HG02885 (cell line): ENCODE results near the gene OR1S1.
"Not testable (repeated sequence)": the region's sequence is repeated elsewhere in the genome, so short reads cannot be mapped to it uniquely, and the experiment has no call there.

Experiments used
- ATAC-seq: cut with Tn5 transposase; IDR thresholded peaks from one replicate; pipeline ENCODE4 v1.9.1; 2021; ENCODE audit warnings: mild to moderate bottlenecking; ENCODE audit not compliant: unreplicated experiment, poor library complexity

Gene OR1S1

GRCh38 chr11:58212420-58212819 is at the start of gene OR1S1:
OR1S1 (plus strand) TSS chr11:58212720.
- ATAC-seq, result not testable (repeated sequence)

- no peak for ATAC-seq
Observed at GRCh38 chr11:58164389-58164788, 48.1 kb upstream of the OR1S1 start.

- no peak for ATAC-seq
Observed at GRCh38 chr11:58164990-58165389, 47.5 kb upstream of the OR1S1 start.

- ATAC-seq, result no peak
Observed at GRCh38 chr11:58165504-58166106, 46.9 kb upstream of the OR1S1 start.

- ATAC-seq, result no peak
Observed at GRCh38 chr11:58177409-58178054, 35.0 kb upstream of the OR1S1 start.

GRCh38 chr11:58178444-58178843 is 34.1 kb upstream of the OR1S1 start:
- ATAC-seq, result no peak

- no peak for ATAC-seq
Observed at GRCh38 chr11:58179648-58180047, 32.9 kb upstream of the OR1S1 start.

GRCh38 chr11:58186938-58187337 is 25.6 kb upstream of the OR1S1 start:
- ATAC-seq, result no peak

GRCh38 chr11:58188770-58189169 is 23.8 kb upstream of the OR1S1 start, which contains the start of gene OR9Q2:
OR9Q2 (plus strand) TSS chr11:58189070; CDS start chr11:58190491, 1,421 bp downstream.
- no peak for ATAC-seq

GRCh38 chr11:58192229-58192628 is 20.3 kb upstream of the OR1S1 start:
- ATAC-seq, result no peak

- ATAC-seq, result no peak
Observed at GRCh38 chr11:58193391-58193790, 19.1 kb upstream of the OR1S1 start.

GRCh38 chr11:58195939-58196338 is 16.6 kb upstream of the OR1S1 start:
- no peak for ATAC-seq

GRCh38 chr11:58199271-58199670 is 13.2 kb upstream of the OR1S1 start:
- no peak for ATAC-seq

- ATAC-seq, result no peak
Observed at GRCh38 chr11:58204042-58204441, 8.5 kb upstream of the OR1S1 start, which contains the start of gene OR1S2. OR1S2 (minus strand) TSS chr11:58204142; CDS start chr11:58204142, 0 bp downstream.

GRCh38 chr11:58216476-58216875 is 4.0 kb downstream of the OR1S1 start:
- ATAC-seq, result no peak

- no peak for ATAC-seq
Observed at GRCh38 chr11:58222721-58223120, 10.2 kb downstream of the OR1S1 start.

GRCh38 chr11:58227956-58228615 is 15.6 kb downstream of the OR1S1 start:
- no peak for ATAC-seq

- no peak for ATAC-seq
Observed at GRCh38 chr11:58243954-58244353, 31.4 kb downstream of the OR1S1 start.

- ATAC-seq, result no peak
Observed at GRCh38 chr11:58254936-58255335, 42.4 kb downstream of the OR1S1 start.

GRCh38 chr11:58259983-58260382 is 47.5 kb downstream of the OR1S1 start:
- ATAC-seq, result no peak
